ENCODE results near the gene PCED1A. TPM values are rescaled to one million over a fixed set of nuclear protein-coding genes. Genes with fewer than 3 reads are reported as not detected.

PCED1A gene
- total RNA-seq, 2 experiments from 2014 or later = 6.9 to 9.8 TPM

GRCh38 chr20:2864626-2865025 lies 24.2 kb upstream of the PCED1A start:
- H3K9me2 ChIP-seq (ENCODE audit: insufficient read depth, low read length) = no peaks in the 10 kb centered on the region
- no peak overlapping the region for H3K4me2 ChIP-seq (ENCODE audit: low read length)
- no TSS peak for BruUV-seq (replicated peaks)
- H3K27ac ChIP-seq (ENCODE audit: low read depth, low read length, poor library complexity, severe bottlenecking) = no peak overlapping the region
- no peak for TF ChIP-seq CTCF (conservative IDR thresholded peaks at IDR 0.05; ENCODE audit: low read length)
- TF ChIP-seq EZH2phosphoT487 (IDR thresholded peaks at IDR 0.05; ENCODE audit: borderline replicate concordance, low read depth, low read length) = no peak
- H3K4me1 ChIP-seq (ENCODE audit: insufficient read depth, low read length, poor library complexity, severe bottlenecking) = no peaks in the 10 kb centered on the region
- H3K79me2 ChIP-seq (ENCODE audit: insufficient read depth, low read depth, low read length) = no peaks in the 10 kb centered on the region
- DNase-seq (ENCODE audit: low spot score) = no peak
- no peaks in the 10 kb centered on the region for H4K20me1 ChIP-seq (ENCODE audit: insufficient read depth, low read length)
- H2AFZ ChIP-seq (ENCODE audit: low read length) = no peak overlapping the region
- ChIA-PET CTCF (ENCODE audit: unreplicated experiment) (interaction anchor here (0.7 kb wide), 1 partner anchor 10 kb away, joined by 3 read pairs; no protein-coding TSS in a partner anchor), POLR2A (interaction anchor here (0.9 to 1.5 kb wide), 2 partner anchors 8 to 9 kb away, joined by 3 read pairs; partner anchors contain the start of gene PTPRA)
- intact Hi-C loops (cut with micrococcal nuclease; ENCODE audit: unreplicated experiment) = loop anchor here (1.0 kb wide), 1 partner anchor 137 kb away; no protein-coding TSS in a partner anchor
- no peak overlapping the region for H3K4me3 ChIP-seq (ENCODE audit: low read depth, low read length, poor library complexity, severe bottlenecking)
- no peaks in the 10 kb centered on the region for H3K9me3 ChIP-seq (ENCODE audit: low read length)
- peaks cover 6% of the 10 kb centered on the region; the same call in 1 of the 2 replicates for H3K36me3 ChIP-seq (ENCODE audit: insufficient read depth, low read length)

- Histone ChIP-seq H3K9me2 (ENCODE audit: insufficient read depth, low read length) (no peaks in the 10 kb centered on the region), H3K4me1 (ENCODE audit: insufficient read depth, low read length, poor library complexity, severe bottlenecking) (no peaks in the 10 kb centered on the region), H4K20me1 (ENCODE audit: insufficient read depth, low read length) (no peaks in the 10 kb centered on the region), H3K27ac (ENCODE audit: low read depth, low read length, poor library complexity, severe bottlenecking) (no peak overlapping the region), H3K4me2 (ENCODE audit: low read length) (no peak overlapping the region), H3K4me3 (ENCODE audit: low read depth, low read length, poor library complexity, severe bottlenecking) (no peak overlapping the region), H2AFZ (ENCODE audit: low read length) (no peak overlapping the region), H3K9me3 (ENCODE audit: low read length) (no peaks in the 10 kb centered on the region), H3K36me3 (ENCODE audit: insufficient read depth, low read length) (no peaks in the 10 kb centered on the region), H3K79me2 (ENCODE audit: insufficient read depth, low read depth, low read length) (no peaks in the 10 kb centered on the region)
- ChIA-PET CTCF (ENCODE audit: unreplicated experiment) (no interaction called here), POLR2A (interaction anchor here (0.7 kb wide), 1 partner anchor 331 kb away, joined by 3 read pairs; no protein-coding TSS in a partner anchor)
- TF ChIP-seq EZH2phosphoT487 (IDR thresholded peaks at IDR 0.05; ENCODE audit: borderline replicate concordance, low read depth, low read length) = no peak
- no peak for TF ChIP-seq CTCF (conservative IDR thresholded peaks at IDR 0.05; ENCODE audit: low read length)
- BruUV-seq (replicated peaks) = no TSS peak
- intact Hi-C loops (cut with micrococcal nuclease; ENCODE audit: unreplicated experiment) = loop anchor here (10.0 kb wide), 1 partner anchor 145 kb away; no protein-coding TSS in a partner anchor
- DNase-seq (ENCODE audit: low spot score) = no peak
These were observed 19.1 kb upstream of the PCED1A start for GRCh38 chr20:2859330-2860121.

- Histone ChIP-seq H3K4me2 (ENCODE audit: low read length) (no peak overlapping the region), H3K9me2 (ENCODE audit: insufficient read depth, low read length) (no peaks in the 10 kb centered on the region), H3K9me3 (ENCODE audit: low read length) (no peaks in the 10 kb centered on the region), H2AFZ (ENCODE audit: low read length) (no peak overlapping the region), H3K4me1 (ENCODE audit: insufficient read depth, low read length, poor library complexity, severe bottlenecking) (no peaks in the 10 kb centered on the region), H4K20me1 (ENCODE audit: insufficient read depth, low read length) (no peaks in the 10 kb centered on the region), H3K79me2 (ENCODE audit: insufficient read depth, low read depth, low read length) (no peaks in the 10 kb centered on the region), H3K4me3 (ENCODE audit: low read depth, low read length, poor library complexity, severe bottlenecking) (no peak overlapping the region), H3K36me3 (ENCODE audit: insufficient read depth, low read length) (no peaks in the 10 kb centered on the region), H3K27ac (ENCODE audit: low read depth, low read length, poor library complexity, severe bottlenecking) (no peak overlapping the region)
- TF ChIP-seq CTCF (conservative IDR thresholded peaks at IDR 0.05; ENCODE audit: low read length) (no peak), EZH2phosphoT487 (IDR thresholded peaks at IDR 0.05; ENCODE audit: borderline replicate concordance, low read depth, low read length) (no peak)
- no TSS peak for BruUV-seq (replicated peaks)
- CTCF ChIA-PET (ENCODE audit: unreplicated experiment) = no interaction called here
- intact Hi-C loops (cut with micrococcal nuclease; ENCODE audit: unreplicated experiment) = loop anchor here (10.0 kb wide), 1 partner anchor 144 kb away; no protein-coding TSS in a partner anchor
- POLR2A ChIA-PET = no interaction called here
- no peak for DNase-seq (ENCODE audit: low spot score)
These were observed 18.1 kb upstream of the PCED1A start for GRCh38 chr20:2858591-2858990.
